Spleen (tissue), 11 donors: ENCODE measurements around the gene SH2D3C. TPM values are rescaled to one million over a fixed set of nuclear protein-coding genes. Genes with fewer than 3 reads are reported as not detected.
A peak's percentile ranks its signal among the peaks of the same experiment; 100 is the strongest.

ENCODE experiments used
- DNase-seq: peaks from one replicate; pipeline ENCODE4 v3.0.0-alpha.2; 2020
- H3K27ac ChIP-seq, 8 donors: fragments of 200-600 bp; sonication (generic) in 7 of 8; 1 replicate in 4 of 8; 2 replicates in 4 of 8; pipeline versions ENCODE4 v1.5.0 to v1.8.0; 2016 to 2021; ENCODE audit warnings: inconsistent platforms in 4 of 8, mild to moderate bottlenecking in 4 of 8, moderate library complexity in 1 of 8
- H3K27me3 ChIP-seq, 7 donors: fragments of 200-600 bp; sonication (generic) in 6 of 7; replicated peaks in 1 of 7; 1 replicate in 4 of 7; 2 replicates in 3 of 7; pipeline versions ENCODE4 v1.5.0 to v1.8.0; 2016 to 2021; ENCODE audit warnings: inconsistent platforms in 3 of 7, mild to moderate bottlenecking in 1 of 7
- H3K36me3 ChIP-seq, 6 donors: fragments of 200-600 bp; sonication (generic) in 5 of 6; 1 replicate in 4 of 6; 2 replicates in 2 of 6; pipeline versions ENCODE4 v1.5.0 to v1.8.0; 2016 to 2021; ENCODE audit warnings: inconsistent platforms in 2 of 6
- H3K4me1 ChIP-seq, 6 donors: fragments of 200-600 bp; sonication (generic) in 5 of 6; 1 replicate in 3 of 6; 2 replicates in 3 of 6; pipeline versions ENCODE4 v1.5.0 to v1.8.0; 2016 to 2021; ENCODE audit warnings: inconsistent platforms in 3 of 6
- H3K4me3 ChIP-seq, 8 donors: fragments of 200-600 bp; sonication (generic) in 7 of 8; 1 replicate in 4 of 8; 2 replicates in 4 of 8; pipeline versions ENCODE4 v1.5.0 to v1.8.0; 2016 to 2021; ENCODE audit warnings: inconsistent platforms in 4 of 8, mild to moderate bottlenecking in 4 of 8, moderate library complexity in 2 of 8
- H3K9me3 ChIP-seq, 8 donors: fragments of 200-600 bp; sonication (generic) in 7 of 8; 1 replicate in 4 of 8; 2 replicates in 4 of 8; pipeline versions ENCODE4 v1.5.0 to v1.8.0; 2016 to 2021; ENCODE audit warnings: inconsistent platforms in 4 of 8
- POLR2A ChIP-seq, 3 donors: fragments of 450-650 bp; IDR thresholded peaks; one replicate each; pipeline ENCODE4 v1.5.1; 2017; ENCODE audit warnings: antibody characterized with exemption in 3 of 3, mild to moderate bottlenecking in 1 of 3
- POLR2AphosphoS5 ChIP-seq, 3 donors: sonication (generic); formaldehyde crosslinking; IDR thresholded peaks; one replicate each; pipeline ENCODE4 v1.5.1; 2017; ENCODE audit warnings: antibody characterized with exemption in 3 of 3
- WGBS, 5 donors: extraction: QIAGEN DNeasy Blood & Tissue Kit in 3 of 5; methylation state at CpG; one replicate each; pipeline versions ENCODE4 v1.1.5 to v1.1.7; 2013 to 2018; 5-methylcytosine and 5-hydroxymethylcytosine counted together
- intact Hi-C: fragments of 100-400 bp; cut with DNase I; formaldehyde crosslinking; loops from one replicate; pipeline ENCODE4 v1.15.0; 2023; ENCODE audit warnings: low total_unique reads
- polyA plus RNA-seq, 3 donors: library from polyadenylated mRNA; stranded (reverse); fragments of 200-250 nt; gene quantifications; one replicate each; pipeline ENCODE4 v1.2.1, GENCODE V29; 2013
- total RNA-seq, 7 donors: library from RNA; depleted of rRNA in 3 of 7; stranded (reverse); fragments of >200 nt in 3 of 7; fragmentation: NEBNext Ultra II Directional in 4 of 7; extraction: Animal tissue kit (Norgen Biotek cat#: 25700) in 4 of 7; gene quantifications; one replicate each; pipeline versions ENCODE4 v1.1.0 to v1.2.1, GENCODE V29; 2016 to 2021
- TF ChIP-seq, protein P1 (sequence below), 11 experiments: fragments of 200-600 bp in 7 of 11; fragments of 450-650 bp in 4 of 11; sonication (generic) in 4 of 11; IDR thresholded peaks in 8 of 11; conservative IDR thresholded peaks in 3 of 11; 1 replicate in 7 of 11; 2 replicates in 4 of 11; pipeline versions ENCODE4 v1.4.0 to v1.8.0; 2016 to 2021; ENCODE audit warnings: antibody characterized with exemption in 11 of 11, inconsistent platforms in 4 of 11, mild to moderate bottlenecking in 1 of 11
- donor health status: healthy with polysubstance abuse.
- donor health status: DM: no; HTN: no; CAD: no; lungs with moderate emphysema.
- donor health status: DM: no; HTN: no; CAD: no.
- donor health status: Bipolar disorder and iron deficiency.
- donor health status: healthy.
- donor health status: DM: no; HTN: no; CAD: no.
- donor health status: DM: yes; HTN: yes; CAD: no.

The SH2D3C gene
- total and polyA plus RNA-seq, 10 donors = 27.0 to 85.4 (median 50.9) TPM

DNA sequence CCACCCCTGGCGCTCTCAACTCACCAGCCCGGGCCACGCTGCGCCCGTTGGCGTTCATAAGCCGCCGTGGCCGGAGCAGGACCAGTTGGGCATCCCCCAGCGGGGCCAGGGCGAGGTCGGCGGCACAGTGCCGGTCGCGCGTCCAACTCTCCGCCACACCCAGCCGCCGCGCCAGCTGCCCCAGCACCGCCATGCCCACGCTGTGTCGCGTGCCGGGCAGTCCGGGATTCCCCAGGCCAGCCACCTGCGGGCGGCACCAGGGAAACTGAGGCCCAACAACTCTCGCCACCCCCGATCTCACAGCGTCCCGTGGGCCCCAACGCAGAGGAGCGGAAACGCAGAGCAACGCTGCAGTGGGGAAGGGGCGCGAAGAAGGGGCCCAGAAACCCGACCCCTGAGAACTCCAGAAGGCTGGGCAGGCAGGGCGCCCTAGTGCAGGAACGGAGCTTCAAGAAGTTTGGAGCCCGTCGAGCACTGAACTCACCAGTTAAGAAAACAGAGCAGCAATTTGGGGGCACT lies 63.5 kb downstream of the SH2D3C start:
- intact Hi-C loops = no loop called here
- H3K27ac ChIP-seq = peak overlapping the region; percentile 61 to 91 (median 86)
- no peaks in the 10 kb centered on the region for H3K9me3 ChIP-seq
- peaks cover 0 to 12% (median 0%) of the 10 kb centered on the region in 6 donors for H3K36me3 ChIP-seq
- DNase-seq = peak; percentile 87
- H3K27me3 ChIP-seq = no peaks in the 10 kb centered on the region
- peak overlapping the region; percentile 57 to 94 (median 76) for H3K4me3 ChIP-seq
- TF ChIP-seq, protein P1, sequence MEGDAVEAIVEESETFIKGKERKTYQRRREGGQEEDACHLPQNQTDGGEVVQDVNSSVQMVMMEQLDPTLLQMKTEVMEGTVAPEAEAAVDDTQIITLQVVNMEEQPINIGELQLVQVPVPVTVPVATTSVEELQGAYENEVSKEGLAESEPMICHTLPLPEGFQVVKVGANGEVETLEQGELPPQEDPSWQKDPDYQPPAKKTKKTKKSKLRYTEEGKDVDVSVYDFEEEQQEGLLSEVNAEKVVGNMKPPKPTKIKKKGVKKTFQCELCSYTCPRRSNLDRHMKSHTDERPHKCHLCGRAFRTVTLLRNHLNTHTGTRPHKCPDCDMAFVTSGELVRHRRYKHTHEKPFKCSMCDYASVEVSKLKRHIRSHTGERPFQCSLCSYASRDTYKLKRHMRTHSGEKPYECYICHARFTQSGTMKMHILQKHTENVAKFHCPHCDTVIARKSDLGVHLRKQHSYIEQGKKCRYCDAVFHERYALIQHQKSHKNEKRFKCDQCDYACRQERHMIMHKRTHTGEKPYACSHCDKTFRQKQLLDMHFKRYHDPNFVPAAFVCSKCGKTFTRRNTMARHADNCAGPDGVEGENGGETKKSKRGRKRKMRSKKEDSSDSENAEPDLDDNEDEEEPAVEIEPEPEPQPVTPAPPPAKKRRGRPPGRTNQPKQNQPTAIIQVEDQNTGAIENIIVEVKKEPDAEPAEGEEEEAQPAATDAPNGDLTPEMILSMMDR (IDR thresholded peaks at IDR 0.05 in 8 of 11, conservative IDR thresholded peaks at IDR 0.05 in 3 of 11) = no peak
- TF ChIP-seq POLR2AphosphoS5 (IDR thresholded peaks at IDR 0.05) (no peak), POLR2A (IDR thresholded peaks at IDR 0.05) (no peak)
- H3K4me1 ChIP-seq = peaks cover 11 to 61% (median 37%) of the 10 kb centered on the region in 6 donors
- 0 to 1% (median 0%) methylated on average over 15 to 44 of the region's 44 CpGs for WGBS, 5 donors

DNA sequence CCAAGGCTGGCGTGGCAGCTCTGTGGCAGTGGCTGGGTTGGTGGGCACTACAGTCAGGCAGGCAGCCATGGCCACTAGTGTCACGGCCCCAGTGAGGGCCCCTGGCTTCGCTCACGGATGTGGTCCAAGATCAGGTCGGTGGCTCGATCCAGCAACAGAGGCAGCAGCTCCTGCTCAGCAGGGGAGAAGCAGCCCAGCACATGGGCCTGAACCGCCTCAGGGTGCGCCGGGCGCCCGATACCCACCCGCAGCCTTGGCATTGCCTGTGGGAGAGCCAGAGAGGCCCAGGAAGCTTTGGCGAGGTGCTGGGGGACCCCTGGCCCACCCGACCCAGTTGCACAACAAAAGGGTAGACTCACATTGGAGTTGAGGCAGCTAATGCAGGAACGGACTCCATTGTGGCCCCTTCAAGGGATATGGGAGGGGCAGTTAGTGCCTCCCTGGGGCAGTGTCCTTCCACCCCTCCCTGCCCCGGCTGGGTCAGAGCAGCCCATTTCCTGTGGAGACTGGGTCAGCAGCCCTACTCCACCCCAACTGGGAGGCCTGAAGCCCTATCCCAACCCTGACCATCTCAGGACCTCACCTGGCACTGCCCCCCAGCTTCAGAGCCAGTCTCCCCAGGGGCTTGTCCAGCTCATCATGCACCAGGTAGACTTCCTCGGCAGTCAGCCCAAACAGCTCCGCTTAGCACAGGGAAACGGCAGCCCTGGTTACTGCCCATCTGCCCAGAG lies 64.3 kb downstream of the SH2D3C start:
- peak overlapping the region in 7 of 8 donors; percentile 57 to 94 (median 80) for H3K4me3 ChIP-seq
- no peaks in the 10 kb centered on the region for H3K9me3 ChIP-seq
- H3K4me1 ChIP-seq = peaks cover 11 to 52% (median 37%) of the 10 kb centered on the region in 6 donors
- 39 to 82% (median 78%) methylated on average over 8 to 19 of the region's 19 CpGs for WGBS, 5 donors
- intact Hi-C loops = no loop called here
- TF ChIP-seq POLR2A (IDR thresholded peaks at IDR 0.05) = no peak
- TF ChIP-seq POLR2AphosphoS5 (IDR thresholded peaks at IDR 0.05) = no peak
- TF ChIP-seq, protein P1 (IDR thresholded peaks at IDR 0.05 in 8 of 11, conservative IDR thresholded peaks at IDR 0.05 in 3 of 11) = no peak
- H3K36me3 ChIP-seq = peaks cover 0 to 12% (median 0%) of the 10 kb centered on the region in 6 donors
- H3K27me3 ChIP-seq = no peaks in the 10 kb centered on the region
- peak; percentile 82 for DNase-seq
- peak overlapping the region in 1 of 8 donors; percentile 91 for H3K27ac ChIP-seq

DNA sequence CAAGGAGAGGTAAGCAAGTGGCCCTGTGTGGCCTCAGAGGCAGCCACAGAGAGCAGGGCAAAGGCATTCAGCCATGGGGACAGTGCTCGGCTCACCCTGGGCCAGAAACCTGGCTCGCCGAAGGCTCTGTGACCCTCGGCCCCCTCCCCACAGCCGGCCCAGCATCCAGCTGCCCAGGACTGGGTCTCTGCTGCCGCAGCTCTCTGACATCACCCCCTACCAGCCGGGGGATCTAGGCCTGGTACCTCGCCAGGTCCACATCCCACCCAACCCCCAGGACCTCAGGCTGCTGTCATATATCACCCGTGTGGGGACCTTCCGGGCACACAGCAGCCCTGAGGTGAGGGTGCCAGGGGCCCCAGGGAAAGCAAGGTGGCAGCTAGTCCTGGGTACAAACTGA lies 65.6 kb downstream of the SH2D3C start:
- intact Hi-C loops = no loop called here
- Histone ChIP-seq H3K27ac (no peak overlapping the region), H3K27me3 (no peaks in the 10 kb centered on the region), H3K4me1 (peaks cover 11 to 50% (median 37%) of the 10 kb centered on the region in 6 donors), H3K9me3 (no peaks in the 10 kb centered on the region), H3K4me3 (no peak overlapping the region), H3K36me3 (peaks cover 0 to 12% (median 0%) of the 10 kb centered on the region in 6 donors)
- 94 to 100% (median 94%) methylated on average over 2 to 10 of the region's 10 CpGs for WGBS, 5 donors
- no peak for DNase-seq
- TF ChIP-seq, protein P1 (IDR thresholded peaks at IDR 0.05 in 8 of 11, conservative IDR thresholded peaks at IDR 0.05 in 3 of 11) = no peak
- no peak for TF ChIP-seq POLR2AphosphoS5 (IDR thresholded peaks at IDR 0.05)
- no peak for TF ChIP-seq POLR2A (IDR thresholded peaks at IDR 0.05)

DNA sequence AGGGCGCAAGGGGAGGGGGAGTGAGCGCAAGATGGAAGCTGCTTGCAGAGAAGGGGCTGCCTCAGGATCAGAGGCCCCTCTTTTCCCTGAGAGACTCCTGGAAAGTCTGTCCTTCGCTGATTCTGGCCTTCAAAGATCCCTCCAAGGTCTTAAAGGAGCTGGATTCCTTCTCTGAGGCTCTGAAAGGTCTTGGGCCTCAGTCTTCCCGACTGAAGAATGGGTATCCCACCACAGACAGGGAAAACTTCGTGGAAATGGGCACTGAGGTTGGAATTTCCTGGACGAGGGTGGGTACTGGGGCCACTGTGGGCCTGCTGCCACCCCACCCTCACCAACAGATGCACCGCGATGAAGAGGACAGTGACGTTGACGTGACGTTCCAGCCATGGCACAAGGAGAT lies 66.1 kb downstream of the SH2D3C start:
- WGBS, 5 donors = 90 to 93% (median 90%) methylated on average over 11 of the region's 11 CpGs
- intact Hi-C loops = no loop called here
- no peaks in the 10 kb centered on the region for H3K27me3 ChIP-seq
- TF ChIP-seq POLR2A (IDR thresholded peaks at IDR 0.05) = no peak
- no peak for TF ChIP-seq POLR2AphosphoS5 (IDR thresholded peaks at IDR 0.05)
- TF ChIP-seq, protein P1 (IDR thresholded peaks at IDR 0.05 in 8 of 11, conservative IDR thresholded peaks at IDR 0.05 in 3 of 11) = no peak
- no peak overlapping the region for H3K27ac ChIP-seq
- H3K9me3 ChIP-seq = no peaks in the 10 kb centered on the region
- H3K36me3 ChIP-seq = peaks cover 0 to 12% (median 0%) of the 10 kb centered on the region in 6 donors
- DNase-seq = no peak
- H3K4me3 ChIP-seq = no peak overlapping the region
- peaks cover 11 to 50% (median 37%) of the 10 kb centered on the region in 6 donors for H3K4me1 ChIP-seq
